ENCODE data around the gene FAM174C.

DNA sequence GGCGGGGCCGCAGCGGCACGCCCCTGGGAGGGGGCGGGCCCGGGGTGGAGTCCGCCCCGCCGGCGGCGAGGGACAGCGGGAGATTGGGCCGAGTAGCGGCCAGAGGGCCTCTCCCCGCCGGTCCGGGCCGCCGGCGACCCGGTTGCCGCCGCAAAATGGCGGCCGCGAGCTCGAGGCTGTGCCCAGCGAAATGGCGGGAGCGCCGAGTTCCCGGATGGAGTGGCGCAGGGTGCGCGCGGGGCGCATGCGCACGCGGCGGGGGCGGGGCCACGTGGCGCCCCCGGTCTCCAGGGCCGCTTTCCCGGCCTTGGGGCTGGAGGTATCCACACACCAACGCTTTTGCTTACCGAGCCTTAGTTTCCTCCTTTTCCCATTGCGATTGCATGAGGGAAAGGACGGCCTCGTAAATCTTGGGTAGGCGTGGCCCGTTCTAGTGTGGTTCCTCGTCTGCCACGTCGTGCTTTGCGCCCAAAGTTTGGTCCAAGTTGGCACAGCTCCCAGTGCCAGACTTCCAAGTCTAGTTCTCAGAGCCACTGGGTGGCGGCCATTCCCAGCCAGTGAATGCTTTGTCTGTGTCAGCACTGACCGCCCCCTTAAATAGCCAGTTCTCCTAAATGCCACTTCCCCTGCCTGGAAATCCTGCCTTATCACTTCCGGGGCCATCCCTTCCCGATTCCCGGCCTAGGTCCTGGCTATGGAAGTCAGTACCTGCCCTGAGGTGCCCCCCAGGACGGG lies 5.7 kb upstream of the FAM174C start:
- TF ChIP-seq, protein P1, sequence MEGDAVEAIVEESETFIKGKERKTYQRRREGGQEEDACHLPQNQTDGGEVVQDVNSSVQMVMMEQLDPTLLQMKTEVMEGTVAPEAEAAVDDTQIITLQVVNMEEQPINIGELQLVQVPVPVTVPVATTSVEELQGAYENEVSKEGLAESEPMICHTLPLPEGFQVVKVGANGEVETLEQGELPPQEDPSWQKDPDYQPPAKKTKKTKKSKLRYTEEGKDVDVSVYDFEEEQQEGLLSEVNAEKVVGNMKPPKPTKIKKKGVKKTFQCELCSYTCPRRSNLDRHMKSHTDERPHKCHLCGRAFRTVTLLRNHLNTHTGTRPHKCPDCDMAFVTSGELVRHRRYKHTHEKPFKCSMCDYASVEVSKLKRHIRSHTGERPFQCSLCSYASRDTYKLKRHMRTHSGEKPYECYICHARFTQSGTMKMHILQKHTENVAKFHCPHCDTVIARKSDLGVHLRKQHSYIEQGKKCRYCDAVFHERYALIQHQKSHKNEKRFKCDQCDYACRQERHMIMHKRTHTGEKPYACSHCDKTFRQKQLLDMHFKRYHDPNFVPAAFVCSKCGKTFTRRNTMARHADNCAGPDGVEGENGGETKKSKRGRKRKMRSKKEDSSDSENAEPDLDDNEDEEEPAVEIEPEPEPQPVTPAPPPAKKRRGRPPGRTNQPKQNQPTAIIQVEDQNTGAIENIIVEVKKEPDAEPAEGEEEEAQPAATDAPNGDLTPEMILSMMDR (IDR thresholded peaks at IDR 0.05) = peak in 3 of 12 donors; percentile 14 to 29 (median 15)
- no peak for TF ChIP-seq POLR2A (IDR thresholded peaks at IDR 0.05)
